K562 (cell line): Measurements from ENCODE around the gene RELL2. TPM values are rescaled to one million over a fixed set of nuclear protein-coding genes. Genes with fewer than 3 reads are reported as not detected.

Experiments used
- ATAC-seq: fragments of 200-7000 bp; cut with Tn5 transposase; 3 replicates; pipeline ENCODE4 v1.9.1; 2020; ENCODE audit warnings: moderate library complexity
- BruUV-seq: library from RNA; stranded (reverse); fragments of 400-500 nt; replicated peaks from 2 replicates; lab custom pipeline; 2021; lab: Mats Ljungman, UMichigan
- CTCF ChIA-PET: fragments of 300-600 bp; formaldehyde crosslinking; extraction: SDS; loops from one replicate; lab custom pipeline; 2021; ENCODE audit warnings: low intra/inter-chr PET ratio; lab: Yijun Ruan, JAX
- POLR2A ChIA-PET: fragments of 300-600, 350-650 bp; sonication (Branson Sonifier 250); formaldehyde crosslinking; extraction: SDS; loops from one replicate; lab custom pipeline; 2021; ENCODE audit warnings: antibody characterized with exemption, inconsistent platforms; lab: Yijun Ruan, JAX
- DNase-seq, 4 experiments: peaks; one replicate each; pipeline versions ENCODE4 v3.0.0 to v3.0.0-alpha.2; 2011 to 2018; ENCODE audit warnings: low spot score in 3 of 4, mixed read lengths in 3 of 4; ENCODE audit errors: extremely low read depth in 1 of 4
- FAIRE-seq: peaks from 2 replicates; lab custom pipeline; 2011; peaks lifted over from hg19 to GRCh38; lab: Jason Lieb, UNC
- H2AFZ ChIP-seq: 2 replicates; pipeline ENCODE4 v1.6.0; 2011; ENCODE audit warnings: low read depth, low read length, control low read depth, inconsistent platforms
- H3K27ac ChIP-seq: fragments of 200-600 bp; 3 replicates; pipeline ENCODE4 v1.8.0; 2011; ENCODE audit warnings: low read depth, mild to moderate bottlenecking, control low read depth, inconsistent platforms, low read length, moderate library complexity, mixed read lengths; ENCODE audit errors: extremely low read depth
- H3K27me3 ChIP-seq, 2 experiments: fragments of 300-600 bp in 1 of 2; 2 replicates in 1 of 2; 3 replicates in 1 of 2; pipeline versions ENCODE4 v1.6.0 to v1.8.0; 2011; ENCODE audit warnings: inconsistent platforms in 2 of 2, low read length in 2 of 2, mild to moderate bottlenecking in 1 of 2, mixed read lengths in 1 of 2, moderate library complexity in 1 of 2; ENCODE audit not compliant: control insufficient read depth in 2 of 2, insufficient read depth in 2 of 2
- H3K36me3 ChIP-seq: fragments of 300-600 bp; 3 replicates; pipeline ENCODE4 v1.8.0; 2011; ENCODE audit warnings: mild to moderate bottlenecking, low read length, inconsistent platforms; ENCODE audit not compliant: control insufficient read depth, insufficient read depth
- H3K4me1 ChIP-seq, 2 experiments: fragments of 200-600 bp in 1 of 2; replicated peaks in 1 of 2; 2 replicates in 1 of 2; 3 replicates in 1 of 2; pipeline versions ENCODE4 v1.5.1 to v1.8.0; 2011; ENCODE audit warnings: inconsistent platforms in 2 of 2, low read length in 2 of 2, mild to moderate bottlenecking in 1 of 2, mixed read lengths in 1 of 2, moderate library complexity in 1 of 2; ENCODE audit not compliant: control insufficient read depth in 2 of 2, insufficient read depth in 2 of 2
- H3K4me2 ChIP-seq: 2 replicates; pipeline ENCODE4 v1.6.1; 2011; ENCODE audit warnings: low read length, control low read depth, inconsistent platforms, mixed read lengths; ENCODE audit not compliant: insufficient read depth
- H3K4me3 ChIP-seq: fragments of 200-600 bp; sonication (generic), shearing (Covaris generic); 2 replicates; pipeline ENCODE4 v1.5.1; 2016; ENCODE audit warnings: control low read depth, inconsistent platforms
- H3K79me2 ChIP-seq: fragments of 200-600 bp; 3 replicates; pipeline ENCODE4 v1.8.0; 2011; ENCODE audit warnings: low read length, inconsistent platforms; ENCODE audit not compliant: control insufficient read depth, insufficient read depth
- H3K9ac ChIP-seq, 2 experiments: 2 replicates each; pipeline versions ENCODE4 v1.6.0 to v1.6.1; 2011; ENCODE audit warnings: low read depth in 2 of 2, low read length in 2 of 2, control low read depth in 1 of 2, inconsistent platforms in 1 of 2, mild to moderate bottlenecking in 1 of 2, mixed read lengths in 1 of 2; ENCODE audit not compliant: insufficient read depth in 1 of 2
- H3K9me1 ChIP-seq: one replicate; pipeline ENCODE4 v1.6.0; 2011; ENCODE audit warnings: inconsistent platforms, mild to moderate bottlenecking, low read length, moderate library complexity; ENCODE audit not compliant: control insufficient read depth, insufficient read depth
- H3K9me3 ChIP-seq: replicated peaks from 2 replicates; pipeline ENCODE4 v1.5.1; 2011; ENCODE audit warnings: low read depth, low read length, inconsistent platforms; ENCODE audit not compliant: control insufficient read depth, insufficient read depth
- H4K20me1 ChIP-seq: replicated peaks from 2 replicates; pipeline ENCODE4 v1.6.1; 2011; ENCODE audit warnings: low read length, inconsistent platforms, mixed read lengths; ENCODE audit not compliant: control insufficient read depth, insufficient read depth
- ARID4B ChIP-seq: sonication (generic); formaldehyde crosslinking; IDR thresholded peaks from 2 replicates; pipeline ENCODE4 v1.8.0; 2022; ENCODE audit warnings: mild to moderate bottlenecking, missing genetic modification reagents
- FOSL1 ChIP-seq: fragments of 200-800 bp; sonication (Bioruptor generic); conservative IDR thresholded peaks from 2 replicates; pipeline ENCODE4 v1.6.1; 2016; ENCODE audit warnings: missing genetic modification characterization, missing compliant biosample characterization
- GABPB1 ChIP-seq: sonication (generic); formaldehyde crosslinking; IDR thresholded peaks from 2 replicates; pipeline ENCODE4 v1.8.0; 2022; ENCODE audit warnings: mild to moderate bottlenecking, missing genetic modification reagents
- HMBOX1 ChIP-seq: sonication (generic); IDR thresholded peaks from 2 replicates; pipeline ENCODE4 v1.6.1; 2016
- ZNF133 ChIP-seq: fragments of 250-450 bp; sonication (Bioruptor Pico); IDR thresholded peaks from 2 replicates; pipeline ENCODE4 v1.4.0; 2020; ENCODE audit warnings: mild to moderate bottlenecking
- ZNF695 ChIP-seq: fragments of 450-650 bp; formaldehyde crosslinking; IDR thresholded peaks from 2 replicates; pipeline ENCODE4 v1.4.0; 2020; ENCODE audit warnings: mild to moderate bottlenecking, moderate library complexity
- WGBS: fragments of 100-300 bp; shearing (Covaris generic); methylation state at CpG from one replicate; pipeline ENCODE4 v1.1.6; 2016; ENCODE audit warnings: low coverage, mixed read lengths; ENCODE audit not compliant: insufficient coverage; ENCODE audit errors: missing lambda C conversion rate; 5-methylcytosine and 5-hydroxymethylcytosine counted together
- in situ Hi-C: fragments of 300-500 bp; cut with MboI; formaldehyde crosslinking; loops from 4 replicates; pipeline ENCODE4 v1.15.0; 2018; ENCODE audit warnings: inconsistent platforms, mixed read lengths
- intact Hi-C: fragments of 100-400 bp; cut with micrococcal nuclease; formaldehyde crosslinking; loops from 2 replicates; pipeline ENCODE4 v1.14.2; 2022
- polyA plus RNA-seq, 8 experiments: library from polyadenylated mRNA; depleted of rRNA in 4 of 8; stranded (reverse) in 5 of 8; unstranded in 3 of 8; fragments of >200 nt; fragmentation: Nextera tagmentation in 2 of 8; fragmentation: Illumina TruSeq in 1 of 8; extraction: Ambion mirVana in 2 of 8; extraction: Trizol in 1 of 8; gene quantifications; 2 replicates each; pipeline versions ENCODE4 v1.2.1 to v1.2.3, GENCODE V29; 2011 to 2014; ENCODE audit warnings: inconsistent platforms in 1 of 8, missing spikeins in 1 of 8
- total RNA-seq, 7 experiments: library from RNA; depleted of rRNA in 6 of 7; stranded (reverse); fragments of >200 nt in 6 of 7; fragmentation: Illumina TruSeq in 2 of 7; extraction: Trizol in 2 of 7; gene quantifications; 2 replicates each; pipeline versions ENCODE4 v1.2.1 to v1.2.3, GENCODE V29; 2011 to 2021; ENCODE audit warnings: low replicate concordance in 1 of 7

RELL2 gene
- total and polyA plus RNA-seq, 9 of the 15 experiments (the other 6 are each of a cell fraction or from before 2014, with no cell fraction given) = 0.06 to 36.0 (median 14.3) TPM

- no TSS peak for BruUV-seq
- H3K27me3 ChIP-seq = no peaks in the 10 kb centered on the region
- peaks cover 59% of the 10 kb centered on the region for H3K36me3 ChIP-seq
- ATAC-seq (peak; percentile 11; the same call in 2 of the 3 replicates), DNase-seq (no peak), FAIRE-seq (no peak)
- H4K20me1 ChIP-seq = 0 out of 2 replicates have a peak, but pooled peaks cover 4% of the 10 kb centered on the region
- 41% methylated on average over 1 of the region's 1 CpG for WGBS
- CTCF ChIA-PET = no interaction called here
- H3K4me1 ChIP-seq = peaks cover 9 to 53% of the 10 kb centered on the region in 2 experiments; a peak in 4 of 5 replicates
- H3K79me2 ChIP-seq = peaks cover 99% of the 10 kb centered on the region
- peak overlapping the region; percentile 31 for H3K4me2 ChIP-seq
- no peaks in the 10 kb centered on the region for H3K9me3 ChIP-seq
- no peak overlapping the region for H2AFZ ChIP-seq
- TF ChIP-seq GABPB1 = no peak
- no peak for TF ChIP-seq ZNF133 (CRISPR knock-in tag)
- TF ChIP-seq ZNF695 (CRISPR knock-in tag) = no peak
- 0 out of 2 replicates have a peak, but pooled peaks have one; percentile 45 for TF ChIP-seq HMBOX1
- no peak for TF ChIP-seq ARID4B
- TF ChIP-seq FOSL1 = no peak
- no peaks in the 10 kb centered on the region for H3K9me1 ChIP-seq
- in situ Hi-C loops = no loop called here
- POLR2A ChIA-PET = interaction anchor here (1.6 to 3.2 kb wide), 4 partner anchors 8 to 15 kb away, joined by 3 to 16 read pairs (median 8); partner anchors contain the start of gene DIAPH1
- H3K9ac ChIP-seq = peak overlapping the region in 1 of 2 experiments; percentile 37; a peak in 2 of 4 replicates
- H3K4me3 ChIP-seq = no peak overlapping the region
- intact Hi-C loops = no loop called here
- peak overlapping the region; percentile 86 for H3K27ac ChIP-seq
Measured at GRCh38 chr5:141608557-141608956, 28.2 kb upstream of the RELL2 start.
